ENCODE measurements around the gene BLCAP.

BLCAP gene

DNA sequence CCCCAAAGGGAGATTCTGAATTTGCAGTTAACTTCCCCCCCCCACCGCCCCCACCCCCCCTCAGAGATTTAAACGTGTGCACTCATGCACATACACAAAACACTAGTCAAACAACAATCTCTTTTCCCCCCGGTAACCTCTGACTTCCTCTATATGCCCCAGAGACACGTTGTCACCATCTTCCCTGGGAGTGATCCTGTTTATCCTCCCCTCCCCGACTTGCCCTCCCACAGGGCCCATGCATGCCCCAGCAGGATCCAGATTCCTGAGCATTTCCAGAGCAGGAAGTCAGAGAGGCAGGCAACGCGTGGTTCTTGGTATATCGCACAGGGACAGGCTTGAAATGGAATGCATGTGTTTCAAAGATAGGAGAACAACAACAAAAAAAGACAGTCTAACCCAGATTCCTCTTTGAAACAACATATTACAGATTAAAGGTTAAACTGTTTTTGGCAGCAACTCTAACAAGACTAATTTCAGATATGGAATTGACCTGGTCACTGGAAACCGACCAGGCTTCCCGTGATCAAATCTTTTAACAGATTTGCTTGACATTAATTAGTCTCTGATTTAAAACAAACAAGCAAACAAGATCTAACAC, 1.3 kb downstream of the BLCAP start:
- TF ChIP-seq, protein P1, sequence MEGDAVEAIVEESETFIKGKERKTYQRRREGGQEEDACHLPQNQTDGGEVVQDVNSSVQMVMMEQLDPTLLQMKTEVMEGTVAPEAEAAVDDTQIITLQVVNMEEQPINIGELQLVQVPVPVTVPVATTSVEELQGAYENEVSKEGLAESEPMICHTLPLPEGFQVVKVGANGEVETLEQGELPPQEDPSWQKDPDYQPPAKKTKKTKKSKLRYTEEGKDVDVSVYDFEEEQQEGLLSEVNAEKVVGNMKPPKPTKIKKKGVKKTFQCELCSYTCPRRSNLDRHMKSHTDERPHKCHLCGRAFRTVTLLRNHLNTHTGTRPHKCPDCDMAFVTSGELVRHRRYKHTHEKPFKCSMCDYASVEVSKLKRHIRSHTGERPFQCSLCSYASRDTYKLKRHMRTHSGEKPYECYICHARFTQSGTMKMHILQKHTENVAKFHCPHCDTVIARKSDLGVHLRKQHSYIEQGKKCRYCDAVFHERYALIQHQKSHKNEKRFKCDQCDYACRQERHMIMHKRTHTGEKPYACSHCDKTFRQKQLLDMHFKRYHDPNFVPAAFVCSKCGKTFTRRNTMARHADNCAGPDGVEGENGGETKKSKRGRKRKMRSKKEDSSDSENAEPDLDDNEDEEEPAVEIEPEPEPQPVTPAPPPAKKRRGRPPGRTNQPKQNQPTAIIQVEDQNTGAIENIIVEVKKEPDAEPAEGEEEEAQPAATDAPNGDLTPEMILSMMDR (IDR thresholded peaks at IDR 0.05; ENCODE audit: control extremely low read depth, extremely low read depth, low read depth, missing control alignments) = no peak
- CTCF ChIA-PET = interaction anchor here (1.2 to 2.1 kb wide), 2 partner anchors 9 to 13 kb away, joined by 3 to 7 read pairs; no protein-coding TSS in a partner anchor
- no peak for DNase-seq (ENCODE audit: extremely low spot score)
- POLR2A ChIA-PET = no interaction called here

DNA sequence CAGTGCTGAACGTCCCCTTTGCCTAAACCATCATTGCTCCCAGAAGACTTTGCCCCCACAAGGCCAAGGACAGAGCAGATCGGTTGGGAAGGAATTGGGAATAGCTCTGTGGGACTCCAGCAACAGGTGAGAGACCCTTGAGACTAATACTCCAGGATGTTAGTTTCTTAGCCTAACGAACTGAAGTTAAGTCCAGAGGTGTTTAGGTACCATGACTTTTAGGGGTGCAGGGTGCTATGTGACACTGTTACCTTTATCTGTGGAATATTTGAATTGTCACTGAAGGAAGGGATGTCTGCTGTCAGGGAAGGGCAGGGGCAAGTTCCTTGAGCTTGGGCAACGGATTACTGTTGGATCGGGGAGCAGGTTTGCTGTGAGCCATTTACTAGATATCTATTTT, 1.9 kb downstream of the BLCAP start:
- CTCF ChIA-PET = interaction anchor here (2.1 to 2.3 kb wide), 2 partner anchors 9 to 256 kb away, joined by 6 to 7 read pairs; no protein-coding TSS in a partner anchor
- POLR2A ChIA-PET = no interaction called here
- TF ChIP-seq, protein P1 (IDR thresholded peaks at IDR 0.05; ENCODE audit: control extremely low read depth, extremely low read depth, low read depth, missing control alignments) = no peak
- no peak for DNase-seq (ENCODE audit: extremely low spot score)

DNA sequence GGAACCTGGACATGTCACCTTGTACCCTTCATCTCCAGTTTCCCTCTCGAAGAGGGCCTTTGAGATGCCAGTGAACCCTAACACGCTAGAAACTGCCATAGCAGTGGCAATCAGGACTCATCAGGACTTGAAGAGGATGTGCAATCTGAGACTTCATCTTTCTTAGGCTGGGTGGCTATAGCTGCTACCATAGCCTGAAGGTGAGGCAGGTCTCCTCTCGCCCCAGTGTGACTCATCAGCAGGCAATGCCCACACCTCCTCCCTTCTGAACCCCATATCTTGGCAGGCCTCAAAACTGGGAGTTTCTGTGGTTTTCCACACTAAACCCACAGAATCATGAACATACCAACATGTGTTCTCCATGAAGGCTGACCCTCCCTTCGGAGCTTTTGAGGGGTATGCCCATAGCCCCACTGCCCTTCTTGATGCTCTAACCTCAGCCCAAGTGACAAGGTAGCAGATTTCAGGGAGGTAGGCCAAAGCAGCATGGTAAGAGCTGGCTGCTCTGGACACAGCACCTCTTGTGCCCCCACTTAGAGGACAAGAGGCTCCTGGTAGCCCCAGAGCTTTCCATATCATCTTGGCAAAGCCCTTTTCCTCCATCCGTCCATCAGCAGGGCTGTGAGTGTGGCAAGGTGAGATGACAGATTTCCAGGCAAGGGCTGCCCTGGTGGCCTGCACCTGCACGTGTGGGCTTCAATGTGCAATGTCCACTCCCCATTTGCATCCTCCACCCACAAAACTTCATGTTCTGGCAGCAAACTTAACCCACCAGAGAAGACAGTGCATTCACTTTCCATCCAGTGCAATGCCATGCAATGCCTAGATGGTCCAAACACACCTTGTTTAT, 2.6 kb downstream of the BLCAP start:
- TF ChIP-seq, protein P1 (IDR thresholded peaks at IDR 0.05; ENCODE audit: control extremely low read depth, extremely low read depth, low read depth, missing control alignments) = no peak
- DNase-seq (ENCODE audit: extremely low spot score) = no peak
- POLR2A ChIA-PET = no interaction called here
- CTCF ChIA-PET = interaction anchor here (2.1 to 2.3 kb wide), 2 partner anchors 10 to 255 kb away, joined by 6 to 7 read pairs; no protein-coding TSS in a partner anchor

DNA sequence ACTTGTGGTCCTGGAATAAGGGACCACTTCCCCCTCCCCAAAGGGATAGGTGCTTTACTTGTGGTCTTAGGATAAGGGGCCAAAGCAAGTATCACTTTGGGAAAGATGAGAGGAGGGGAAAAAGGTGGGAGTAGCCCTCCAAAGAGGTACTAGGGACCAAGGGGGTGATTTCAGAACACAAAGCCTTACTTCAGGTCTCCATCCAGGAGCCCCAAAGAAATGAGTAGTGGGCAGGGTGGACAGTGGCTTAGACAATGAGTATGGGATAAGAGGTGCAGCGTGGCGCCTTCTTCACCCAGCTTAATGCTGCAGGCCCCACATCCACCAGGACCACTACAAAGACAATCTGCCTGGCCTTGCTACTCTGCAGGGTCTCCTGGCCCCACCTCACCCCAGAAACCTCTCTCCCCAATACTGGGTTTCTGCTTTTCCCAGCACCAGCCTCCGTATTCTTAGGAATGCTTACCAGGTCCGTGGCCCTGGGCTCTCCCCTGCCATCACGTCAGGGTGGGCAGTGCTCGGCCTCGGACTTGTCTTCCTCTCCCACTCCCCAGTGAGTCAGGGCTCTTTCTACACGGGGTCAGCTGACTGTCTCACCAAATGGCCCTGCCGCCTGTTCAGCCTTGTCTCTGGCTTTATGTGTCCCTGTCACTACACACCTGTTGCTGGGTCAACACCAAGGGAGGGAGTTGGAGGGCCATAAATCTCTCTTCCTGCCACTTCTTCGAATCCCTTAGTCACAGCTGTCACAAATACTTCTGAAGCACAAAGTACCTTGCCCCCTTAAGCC, 3.6 kb downstream of the BLCAP start:
- TF ChIP-seq, protein P1 (IDR thresholded peaks at IDR 0.05; ENCODE audit: control extremely low read depth, extremely low read depth, low read depth, missing control alignments) = no peak
- CTCF ChIA-PET = interaction anchor here (2.3 kb wide), 1 partner anchor 254 kb away, joined by 6 read pairs; no protein-coding TSS in a partner anchor
- POLR2A ChIA-PET = no interaction called here
- no peak for DNase-seq (ENCODE audit: extremely low spot score)

DNA sequence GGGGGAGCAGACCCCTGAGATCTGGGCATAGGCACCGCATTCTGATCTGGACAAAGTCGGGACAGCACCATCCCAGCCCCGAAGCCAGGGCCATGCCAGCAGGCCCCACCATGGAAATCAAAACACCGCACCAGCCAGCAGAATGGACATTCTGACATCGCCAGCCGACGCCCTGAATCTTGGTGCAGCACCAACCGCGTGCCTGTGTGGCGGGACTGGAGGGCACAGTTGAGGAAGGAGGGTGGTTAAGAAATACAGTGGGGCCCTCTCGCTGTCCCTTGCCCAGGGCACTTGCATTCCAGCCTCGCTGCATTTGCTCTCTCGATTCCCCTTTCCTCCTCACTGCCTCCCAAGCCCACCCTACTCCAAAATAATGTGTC, 4.7 kb downstream of the BLCAP start:
- TF ChIP-seq, protein P1 (IDR thresholded peaks at IDR 0.05; ENCODE audit: control extremely low read depth, extremely low read depth, low read depth, missing control alignments) = no peak
- CTCF ChIA-PET = no interaction called here
- no peak for DNase-seq (ENCODE audit: extremely low spot score)
- POLR2A ChIA-PET = no interaction called here

DNA sequence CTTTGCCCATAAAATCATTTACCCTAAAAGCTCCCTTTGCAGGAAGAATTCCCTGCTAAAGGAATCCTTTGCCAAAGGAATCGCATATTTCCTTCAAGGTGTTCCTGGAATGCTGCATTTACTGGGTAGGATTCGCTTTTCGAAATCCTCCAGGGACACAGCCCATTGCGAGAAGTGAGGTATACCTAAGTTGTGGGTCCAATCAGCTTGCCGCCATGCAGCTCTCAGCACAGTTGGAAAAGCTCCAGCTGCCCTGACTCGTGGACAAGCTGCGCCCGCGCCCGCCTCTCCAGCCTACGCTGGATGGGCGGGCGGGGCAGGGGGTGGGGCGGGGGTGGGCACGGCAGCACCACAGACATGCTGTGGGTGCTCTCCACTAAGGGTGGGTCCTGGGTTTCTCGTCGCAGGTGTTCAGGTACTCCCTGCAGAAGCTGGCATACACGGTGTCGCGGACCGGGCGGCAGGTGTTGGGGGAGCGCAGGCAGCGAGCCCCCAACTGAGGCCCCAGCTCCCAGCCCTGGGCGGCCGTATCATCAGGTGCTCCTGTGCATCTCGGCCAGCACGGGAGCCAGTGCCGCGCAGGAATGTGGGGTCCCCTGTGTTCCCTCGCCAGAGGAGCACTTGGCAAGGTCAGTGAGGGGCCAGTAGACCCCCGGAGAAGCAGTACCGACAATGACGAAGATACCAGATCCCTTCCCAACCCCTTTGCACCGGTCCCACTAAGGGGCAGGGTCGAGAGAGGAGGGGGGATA, 5.2 kb downstream of the BLCAP start:
- ChIA-PET CTCF (no interaction called here), POLR2A (no interaction called here)
- TF ChIP-seq, protein P1 (IDR thresholded peaks at IDR 0.05; ENCODE audit: control extremely low read depth, extremely low read depth, low read depth, missing control alignments) = no peak
- no peak for DNase-seq (ENCODE audit: extremely low spot score)
